ENCODE data around the gene DCDC2C.

GRCh38 chr2:3751806-3752205, 48.4 kb downstream of the DCDC2C start:
- no peak for TF ChIP-seq POLR2A (IDR thresholded peaks at IDR 0.05; ENCODE audit: low read depth, low read length)
- TF ChIP-seq CTCF (conservative IDR thresholded peaks at IDR 0.05; ENCODE audit: low read depth, low read length): no peak
- no peak for TF ChIP-seq MXI1 (IDR thresholded peaks at IDR 0.05; ENCODE audit: borderline replicate concordance, low read depth, low read length)
- no peak for TF ChIP-seq RCOR1 (IDR thresholded peaks at IDR 0.05; ENCODE audit: insufficient replicate concordance, low read length)
- no peak for TF ChIP-seq MAFK (IDR thresholded peaks at IDR 0.05; ENCODE audit: low read depth, low read length)
- no peak for TF ChIP-seq NFE2L2 (IDR thresholded peaks at IDR 0.05; ENCODE audit: low read depth, low read length)
